Stomach (tissue), 9 donors: Measurements from ENCODE around the gene AUTS2. TPM values are rescaled to one million over a fixed set of nuclear protein-coding genes. Genes with fewer than 3 reads are reported as not detected.

Source experiments
- DNase-seq, 2 donors: peaks; one replicate each; pipeline versions ENCODE4 v3.0.0 to v3.0.0-alpha.2; 2013 to 2019
- H3K27ac ChIP-seq, 5 donors: fragments of 200-600 bp in 4 of 5; sonication (generic) in 4 of 5; one replicate each; pipeline ENCODE4 v1.5.1; 2013 to 2019; ENCODE audit warnings: mild to moderate bottlenecking in 1 of 5, moderate library complexity in 1 of 5
- H3K27me3 ChIP-seq, 3 donors: fragments of 200-600 bp; sonication (generic); one replicate each; pipeline ENCODE4 v1.5.1; 2017 to 2019; ENCODE audit warnings: mixed run types in 1 of 3
- H3K36me3 ChIP-seq, 4 donors: fragments of 200-600 bp; sonication (generic); 1 replicate in 3 of 4; 2 replicates in 1 of 4; pipeline ENCODE4 v1.5.1; 2016 to 2019
- H3K4me1 ChIP-seq, 4 donors: fragments of 200-600 bp; sonication (generic); one replicate each; pipeline ENCODE4 v1.5.1; 2016 to 2019
- H3K4me3 ChIP-seq, 4 donors: fragments of 200-600 bp; sonication (generic) in 3 of 4; one replicate each; pipeline ENCODE4 v1.5.1; 2016 to 2019; ENCODE audit warnings: mild to moderate bottlenecking in 1 of 4
- H3K9me3 ChIP-seq, 4 donors: fragments of 200-600 bp; sonication (generic); one replicate each; pipeline ENCODE4 v1.5.1; 2016 to 2019
- CTCF ChIP-seq, 7 experiments: fragments of 450-650 bp in 4 of 7; fragments of 200-600 bp in 3 of 7; sonication (generic) in 3 of 7; IDR thresholded peaks; one replicate each; pipeline ENCODE4 v1.5.1; 2016 to 2019; ENCODE audit warnings: antibody characterized with exemption in 7 of 7, control low read depth in 2 of 7, mild to moderate bottlenecking in 1 of 7
- EP300 ChIP-seq: sonication (generic); formaldehyde crosslinking; IDR thresholded peaks from one replicate; pipeline ENCODE4 v1.6.1; 2017; ENCODE audit warnings: antibody characterized with exemption
- POLR2A ChIP-seq, 4 donors: fragments of 450-650 bp; IDR thresholded peaks; one replicate each; pipeline ENCODE4 v1.6.1; 2016; ENCODE audit warnings: antibody characterized with exemption in 4 of 4, control low read depth in 2 of 4, mild to moderate bottlenecking in 1 of 4, moderate library complexity in 1 of 4
- POLR2AphosphoS5 ChIP-seq, 3 donors: sonication (generic); formaldehyde crosslinking; IDR thresholded peaks; one replicate each; pipeline ENCODE4 v1.6.1; 2016; ENCODE audit warnings: antibody characterized with exemption in 3 of 3
- WGBS, 5 donors: extraction: QIAGEN DNeasy Blood & Tissue Kit in 3 of 5; methylation state at CpG; one replicate each; pipeline versions ENCODE4 v1.1.5 to v1.1.7; 2013 to 2018; 5-methylcytosine and 5-hydroxymethylcytosine counted together
- intact Hi-C: fragments of 100-400 bp; cut with DNase I; formaldehyde crosslinking; loops from one replicate; pipeline ENCODE4 v1.15.1; 2023; ENCODE audit warnings: low total_unique reads
- polyA plus RNA-seq, 3 donors: library from polyadenylated mRNA; stranded (reverse); fragments of 200-250 nt; gene quantifications; one replicate each; pipeline ENCODE4 v1.2.3, GENCODE V29; 2013
- total RNA-seq, 5 donors: library from RNA; depleted of rRNA; stranded (reverse); fragments of >200 nt; gene quantifications; one replicate each; pipeline versions ENCODE4 v1.1.0 to v1.2.3, GENCODE V29; 2014 to 2016
- donor health status: healthy with polysubstance abuse.
- donor health status: Bipolar disorder and iron deficiency.
- donor health status: healthy.

The AUTS2 gene
- total and polyA plus RNA-seq, 8 donors = 3.8 to 90.3 (median 38.1) TPM

- intact Hi-C loops = no loop called here
- no peak for TF ChIP-seq POLR2A (IDR thresholded peaks at IDR 0.05)
- no peak for TF ChIP-seq POLR2AphosphoS5 (IDR thresholded peaks at IDR 0.05)
- no peak for TF ChIP-seq EP300
- no peak for TF ChIP-seq CTCF (IDR thresholded peaks at IDR 0.05)
- no peak for DNase-seq
- peaks cover 0 to 35% (median 16%) of the 10 kb centered on the region in 4 donors for H3K4me1 ChIP-seq
- H3K4me3 ChIP-seq = peak overlapping the region; percentile 47 to 59 (median 50)
- no peaks in the 10 kb centered on the region for H3K9me3 ChIP-seq
- H3K27ac ChIP-seq = no peak overlapping the region
- WGBS, 5 donors = 61 to 76% (median 70%) methylated on average over 6 of the region's 6 CpGs
- H3K36me3 ChIP-seq = no peaks in the 10 kb centered on the region
- H3K27me3 ChIP-seq = peaks cover 0 to 21% (median 16%) of the 10 kb centered on the region in 3 donors
These were observed 997.1 kb downstream of the AUTS2 start for GRCh38 chr7:70595370-70595754.

- H3K27ac ChIP-seq = peak overlapping the region in 2 of 5 donors; percentile 19 to 60
- H3K27me3 ChIP-seq = peaks cover 0 to 21% (median 16%) of the 10 kb centered on the region in 3 donors
- peaks cover 0 to 35% (median 16%) of the 10 kb centered on the region in 4 donors for H3K4me1 ChIP-seq
- no peak for TF ChIP-seq POLR2AphosphoS5 (IDR thresholded peaks at IDR 0.05)
- no peak for TF ChIP-seq CTCF (IDR thresholded peaks at IDR 0.05)
- intact Hi-C loops = no loop called here
- WGBS, 5 donors = 4 to 13% (median 4%) methylated on average over 27 to 82 of the region's 82 CpGs
- H3K4me3 ChIP-seq = peak overlapping the region; percentile 47 to 59 (median 50)
- H3K36me3 ChIP-seq = no peaks in the 10 kb centered on the region
- peaks cover 0 to 4% (median 0%) of the 10 kb centered on the region in 4 donors for H3K9me3 ChIP-seq
- DNase-seq = peak; percentile 33 to 63
These were observed 997.7 kb downstream of the AUTS2 start for GRCh38 chr7:70595755-70596597.

GRCh38 chr7:70596598-70596913, 998.3 kb downstream of the AUTS2 start:
- H3K9me3 ChIP-seq = peaks cover 0 to 9% (median 2%) of the 10 kb centered on the region in 4 donors
- DNase-seq = no peak
- peaks cover 0 to 35% (median 16%) of the 10 kb centered on the region in 4 donors for H3K4me1 ChIP-seq
- no peaks in the 10 kb centered on the region for H3K36me3 ChIP-seq
- intact Hi-C loops = no loop called here
- WGBS, 5 donors = 36 to 59% (median 42%) methylated on average over 11 of the region's 11 CpGs
- no peak for TF ChIP-seq POLR2AphosphoS5 (IDR thresholded peaks at IDR 0.05)
- no peak for TF ChIP-seq POLR2A (IDR thresholded peaks at IDR 0.05)
- no peak for TF ChIP-seq CTCF (IDR thresholded peaks at IDR 0.05)
- no peak for TF ChIP-seq EP300
- peak overlapping the region in 2 of 5 donors; percentile 19 to 60 for H3K27ac ChIP-seq
- peaks cover 0 to 21% (median 16%) of the 10 kb centered on the region in 3 donors for H3K27me3 ChIP-seq
- peak overlapping the region; percentile 47 to 59 (median 50) for H3K4me3 ChIP-seq

GRCh38 chr7:70597066-70597465, 998.8 kb downstream of the AUTS2 start:
- WGBS, 5 donors = 58 to 77% (median 74%) methylated on average over 5 of the region's 5 CpGs
- H3K9me3 ChIP-seq = peaks cover 0 to 9% (median 2%) of the 10 kb centered on the region in 4 donors

More at GRCh38 chr7:70597066-70597465, 998.8 kb downstream of the AUTS2 start:
- H3K36me3 ChIP-seq = no peaks in the 10 kb centered on the region
- intact Hi-C loops = no loop called here
- H3K27me3 ChIP-seq = peaks cover 0 to 21% (median 16%) of the 10 kb centered on the region in 3 donors
- peak overlapping the region in 1 of 4 donors; percentile 59 for H3K4me3 ChIP-seq
- no peak overlapping the region for H3K27ac ChIP-seq
- no peak for DNase-seq
- H3K4me1 ChIP-seq = peaks cover 0 to 35% (median 16%) of the 10 kb centered on the region in 4 donors
- TF ChIP-seq POLR2A (IDR thresholded peaks at IDR 0.05) = no peak
- no peak for TF ChIP-seq EP300
- no peak for TF ChIP-seq POLR2AphosphoS5 (IDR thresholded peaks at IDR 0.05)
- no peak for TF ChIP-seq CTCF (IDR thresholded peaks at IDR 0.05)
